Panc1 (cell line): ENCODE results near the gene CDK18. TPM values are rescaled to one million over a fixed set of nuclear protein-coding genes. Genes with fewer than 3 reads are reported as not detected.

Experiments
- ATAC-seq: fragments of 200-7000 bp; cut with Tn5 transposase; 2 replicates; pipeline ENCODE4 v1.9.1; 2020; ENCODE audit warnings: mild to moderate bottlenecking, moderate library complexity
- BruUV-seq: library from RNA; stranded (reverse); fragments of 400-500 nt; replicated peaks from 2 replicates; lab custom pipeline; 2021; lab: Mats Ljungman, UMichigan
- CTCF ChIA-PET: fragments of 300-600 bp; sonication (Branson Sonifier 250); formaldehyde crosslinking; loops from one replicate; lab custom pipeline; 2022; ENCODE audit warnings: antibody characterized with exemption; lab: Charles Lee
- POLR2A ChIA-PET: fragments of 300-600 bp; sonication (Branson Sonifier 250); formaldehyde crosslinking; loops from one replicate; lab custom pipeline; 2022; ENCODE audit warnings: antibody characterized with exemption; lab: Charles Lee
- DNase-seq: peaks from one replicate; pipeline ENCODE4 v3.0.0-alpha.2; 2010; ENCODE audit warnings: low read depth, low spot score
- H3K27ac ChIP-seq: 2 replicates; pipeline ENCODE4 v1.5.1; 2011; ENCODE audit warnings: mild to moderate bottlenecking, low read length, inconsistent platforms
- H3K27me3 ChIP-seq: fragments of 200-500 bp; sonication (Bioruptor generic); 2 replicates; pipeline ENCODE4 v1.6.0; 2014; ENCODE audit warnings: low read length, inconsistent platforms; ENCODE audit not compliant: control insufficient read depth, insufficient read depth
- H3K36me3 ChIP-seq: fragments of 200-500 bp; sonication (Bioruptor generic); 2 replicates; pipeline ENCODE4 v1.5.1; 2014; ENCODE audit warnings: inconsistent platforms, mild to moderate bottlenecking, low read length, moderate library complexity; ENCODE audit not compliant: control insufficient read depth, insufficient read depth
- H3K4me1 ChIP-seq: 2 replicates; pipeline ENCODE4 v1.5.1; 2011; ENCODE audit warnings: inconsistent platforms, mild to moderate bottlenecking, low read length, moderate library complexity; ENCODE audit not compliant: control insufficient read depth, insufficient read depth
- H3K4me3 ChIP-seq, 2 experiments: 2 replicates each; pipeline ENCODE4 v1.5.1; 2011 to 2012; ENCODE audit warnings: low read depth in 2 of 2, low read length in 2 of 2, mild to moderate bottlenecking in 2 of 2, inconsistent platforms in 1 of 2, moderate library complexity in 1 of 2
- H3K9me3 ChIP-seq: fragments of 200-500 bp; sonication (Bioruptor generic); 2 replicates; pipeline ENCODE4 v1.5.1; 2014; ENCODE audit warnings: low read depth, mild to moderate bottlenecking, inconsistent platforms, low read length, moderate library complexity; ENCODE audit not compliant: control insufficient read depth, insufficient read depth
- POLR2AphosphoS5 ChIP-seq: IDR thresholded peaks from 2 replicates; pipeline ENCODE4 v1.6.1; 2012; ENCODE audit warnings: mild to moderate bottlenecking, low read depth, low read length, moderate library complexity
- REST ChIP-seq, 2 experiments: IDR thresholded peaks; 2 replicates each; pipeline ENCODE4 v1.6.1; 2011 to 2012; ENCODE audit warnings: low read depth in 2 of 2, control low read depth in 1 of 2, low read length in 1 of 2, mild to moderate bottlenecking in 1 of 2, moderate library complexity in 1 of 2; ENCODE audit not compliant: insufficient read depth in 1 of 2
- SIN3A ChIP-seq: IDR thresholded peaks from 2 replicates; pipeline ENCODE4 v1.6.1; 2012; ENCODE audit warnings: low read depth, mild to moderate bottlenecking, low read length, moderate library complexity, borderline replicate concordance; ENCODE audit not compliant: insufficient read depth
- TCF7L2 ChIP-seq: IDR thresholded peaks from 2 replicates; pipeline ENCODE4 v1.6.1; 2011; ENCODE audit warnings: mild to moderate bottlenecking, low read depth, low read length, inconsistent platforms
- in situ Hi-C: cut with HindIII; loops from 2 replicates; pipeline ENCODE4 v1.10.0; 2016; ENCODE audit warnings: low sequenced_read_pairs, low pct_unique_long_range_greater_than_20kb
- intact Hi-C: fragments of 100-400 bp; cut with micrococcal nuclease; formaldehyde crosslinking; loops from one replicate; pipeline ENCODE4 v1.10.0; 2022; ENCODE audit not compliant: unreplicated experiment
- total RNA-seq: library from RNA; stranded (reverse); gene quantifications from one replicate; pipeline ENCODE4 v1.2.1, GENCODE V29; 2021; ENCODE audit not compliant: unreplicated experiment
- TF ChIP-seq, protein P1 (sequence below): fragments of 450-650 bp; IDR thresholded peaks from 2 replicates; pipeline ENCODE4 v1.5.1; 2017; ENCODE audit warnings: mild to moderate bottlenecking

Gene CDK18
- total RNA-seq, 1 experiment from 2014 or later, result 7.0 TPM

- in situ Hi-C loops, result no loop called here
- no peak overlapping the region for H3K27ac ChIP-seq
- H3K4me3 ChIP-seq, result no peak overlapping the region
- no peaks in the 10 kb centered on the region for H3K9me3 ChIP-seq
- intact Hi-C loops, result no loop called here
- TF ChIP-seq REST (IDR thresholded peaks at IDR 0.05; ENCODE audit: insufficient read depth in 1 of 2, low read depth in 2 of 2, low read length in 1 of 2) (no peak), TCF7L2 (no peak), POLR2AphosphoS5 (no peak), SIN3A (no peak)
- TF ChIP-seq, protein P1, sequence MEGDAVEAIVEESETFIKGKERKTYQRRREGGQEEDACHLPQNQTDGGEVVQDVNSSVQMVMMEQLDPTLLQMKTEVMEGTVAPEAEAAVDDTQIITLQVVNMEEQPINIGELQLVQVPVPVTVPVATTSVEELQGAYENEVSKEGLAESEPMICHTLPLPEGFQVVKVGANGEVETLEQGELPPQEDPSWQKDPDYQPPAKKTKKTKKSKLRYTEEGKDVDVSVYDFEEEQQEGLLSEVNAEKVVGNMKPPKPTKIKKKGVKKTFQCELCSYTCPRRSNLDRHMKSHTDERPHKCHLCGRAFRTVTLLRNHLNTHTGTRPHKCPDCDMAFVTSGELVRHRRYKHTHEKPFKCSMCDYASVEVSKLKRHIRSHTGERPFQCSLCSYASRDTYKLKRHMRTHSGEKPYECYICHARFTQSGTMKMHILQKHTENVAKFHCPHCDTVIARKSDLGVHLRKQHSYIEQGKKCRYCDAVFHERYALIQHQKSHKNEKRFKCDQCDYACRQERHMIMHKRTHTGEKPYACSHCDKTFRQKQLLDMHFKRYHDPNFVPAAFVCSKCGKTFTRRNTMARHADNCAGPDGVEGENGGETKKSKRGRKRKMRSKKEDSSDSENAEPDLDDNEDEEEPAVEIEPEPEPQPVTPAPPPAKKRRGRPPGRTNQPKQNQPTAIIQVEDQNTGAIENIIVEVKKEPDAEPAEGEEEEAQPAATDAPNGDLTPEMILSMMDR, result no peak
- peaks cover 4% of the 10 kb centered on the region; the same call in 1 of the 2 replicates for H3K4me1 ChIP-seq
- DNase-seq (no peak), ATAC-seq (no peak)
- H3K36me3 ChIP-seq, result peaks cover 5% of the 10 kb centered on the region; the same call in 1 of the 2 replicates
- ChIA-PET CTCF (interaction anchor here (0.5 to 0.8 kb wide), 2 partner anchors 16 to 85 kb away, joined by 4 to 5 read pairs; no protein-coding TSS in a partner anchor), POLR2A (no interaction called here)
- peaks cover 4% of the 10 kb centered on the region for H3K27me3 ChIP-seq
- BruUV-seq, result no TSS peak
These were observed 3.8 kb downstream of the CDK18 start for GRCh38 chr1:205508227-205508714.

- no TSS peak for BruUV-seq
- no peak overlapping the region for H3K27ac ChIP-seq
- TF ChIP-seq, protein P1, result no peak
- TF ChIP-seq POLR2AphosphoS5 (no peak), SIN3A (no peak), REST (IDR thresholded peaks at IDR 0.05; ENCODE audit: insufficient read depth in 1 of 2, low read depth in 2 of 2, low read length in 1 of 2) (no peak), TCF7L2 (no peak)
- ChIA-PET CTCF (interaction anchor here (1.0 kb wide), 1 partner anchor 16 kb away, joined by 4 read pairs; no protein-coding TSS in a partner anchor), POLR2A (no interaction called here)
- no peaks in the 10 kb centered on the region for H3K36me3 ChIP-seq
- DNase-seq (no peak), ATAC-seq (no peak)
- in situ Hi-C loops, result no loop called here
- H3K4me3 ChIP-seq, result no peak overlapping the region
- H3K4me1 ChIP-seq, result no peaks in the 10 kb centered on the region
- intact Hi-C loops, result no loop called here
- no peaks in the 10 kb centered on the region for H3K27me3 ChIP-seq
- H3K9me3 ChIP-seq, result no peaks in the 10 kb centered on the region
These were observed 6.0 kb downstream of the CDK18 start for GRCh38 chr1:205510308-205510950.
